ENCODE results near the gene RIMS4. TPM values are rescaled to one million over a fixed set of nuclear protein-coding genes. Genes with fewer than 3 reads are reported as not detected.

RIMS4 gene
- total and polyA plus RNA-seq, 2 of the 8 experiments (the other 6 are each of a cell fraction or from before 2014, with no cell fraction given): 13.3 to 44.2 TPM

DNA sequence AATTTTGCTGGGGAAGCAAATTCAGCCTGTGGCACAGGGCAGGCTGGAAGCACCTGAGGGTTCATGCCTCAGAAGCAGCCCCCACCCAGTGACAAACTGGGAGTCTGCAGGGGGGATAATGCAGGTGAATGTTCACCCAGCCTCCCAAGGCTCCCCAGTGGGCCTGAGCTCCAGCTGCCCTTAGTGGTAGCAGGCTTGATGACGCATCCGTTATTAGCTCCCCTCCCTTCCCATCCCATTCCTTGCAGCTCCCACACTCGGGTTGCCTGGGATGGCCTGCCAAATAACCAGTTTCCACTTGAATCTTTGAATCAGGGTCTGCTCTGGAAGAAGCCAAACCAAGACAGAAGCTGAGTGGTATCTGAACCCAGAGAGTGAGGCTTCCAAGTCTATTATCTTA is 48.9 kb downstream of the RIMS4 start (continued):
- TF ChIP-seq CBX5 (IDR thresholded peaks at IDR 0.05; ENCODE audit: low read depth, low read length) (no peak), PHF8 (conservative IDR thresholded peaks at IDR 0.05; ENCODE audit: low read depth, low read length) (no peak), SIN3A (conservative IDR thresholded peaks at IDR 0.05 in 1 of 2, IDR thresholded peaks at IDR 0.05 in 1 of 2; ENCODE audit: low read depth in 1 of 2, low read length in 2 of 2) (no peak), KDM4A (IDR thresholded peaks at IDR 0.05; ENCODE audit: low read depth, low read length, severe bottlenecking) (no peak)

Measured in H1 (cell line).